ENCODE results near the gene RALGAPA2. TPM values are rescaled to one million over a fixed set of nuclear protein-coding genes. Genes with fewer than 3 reads are reported as not detected.

Gene RALGAPA2
- total and polyA plus RNA-seq, 2 donors (not counting 1 experiment from before 2014, with no cell fraction given), result 1.2 to 7.6 TPM

DNA sequence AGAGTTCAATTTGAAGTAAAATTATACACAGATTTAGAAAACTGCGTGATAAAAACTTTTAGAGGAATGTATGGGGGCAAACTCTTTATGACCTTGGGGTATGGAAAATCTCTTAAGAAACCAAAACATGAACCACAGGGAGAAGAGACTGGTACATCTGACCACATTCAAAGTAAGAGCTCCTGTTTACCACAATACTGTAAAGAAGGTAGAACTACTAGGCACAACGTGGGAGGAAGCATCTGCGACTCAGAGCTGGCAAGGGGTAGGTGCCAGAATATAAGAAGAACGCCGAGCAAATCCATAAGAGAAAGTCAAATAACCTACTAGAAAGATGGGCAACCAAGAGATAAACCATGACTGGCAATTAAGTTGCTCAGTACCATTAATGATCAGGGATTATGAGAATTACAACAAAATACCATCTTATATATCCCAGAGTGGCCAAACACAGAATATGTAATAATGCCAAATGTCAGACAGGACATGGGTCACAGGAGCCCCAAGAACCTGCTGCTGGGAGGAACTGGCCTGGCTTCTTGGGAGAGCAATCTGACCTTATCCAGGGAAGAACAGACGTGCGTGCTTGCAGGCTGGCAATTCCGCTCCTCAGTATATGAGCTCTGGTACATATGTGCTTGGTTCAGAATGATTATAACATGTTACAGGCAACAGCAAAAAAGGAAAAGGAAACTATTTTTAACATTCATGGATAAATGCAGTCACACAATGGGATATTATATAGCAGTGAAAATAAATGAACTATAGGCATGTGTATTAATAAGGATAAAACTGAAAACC lies 294.4 kb downstream of the RALGAPA2 start:
- H3K4me2 ChIP-seq (ENCODE audit: extremely low read depth, insufficient read depth, low read length), result no peak overlapping the region
- no peaks in the 10 kb centered on the region for H3K9me3 ChIP-seq (ENCODE audit: control insufficient read depth, insufficient read depth, low read depth, low read length)
- H3K79me2 ChIP-seq (ENCODE audit: control insufficient read depth, insufficient read depth, low read length), result no peaks in the 10 kb centered on the region

DNA sequence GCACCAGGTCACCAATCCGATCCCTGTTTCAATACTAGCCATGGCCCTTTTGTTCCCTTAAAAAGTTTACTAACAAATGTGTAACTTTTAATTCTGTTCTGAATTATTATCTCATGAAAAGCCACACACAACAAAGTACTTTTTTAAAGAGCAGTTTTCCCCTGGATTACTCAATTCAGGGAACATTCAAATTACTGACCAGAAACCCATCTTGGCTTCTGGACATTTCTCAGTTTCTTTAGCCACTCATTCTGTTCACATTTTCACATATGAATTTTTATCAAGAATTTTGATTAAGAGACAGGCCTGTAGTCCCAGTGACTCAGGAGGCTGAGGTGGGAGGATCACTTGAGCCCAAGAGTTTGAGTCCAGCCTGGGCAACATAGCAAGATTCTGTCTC lies 297.1 kb downstream of the RALGAPA2 start:
- Histone ChIP-seq H4K20me1 (ENCODE audit: control insufficient read depth, extremely low read depth, insufficient read depth, low read length) (no peaks in the 10 kb centered on the region), H3K79me2 (ENCODE audit: control insufficient read depth, insufficient read depth, low read length) (no peaks in the 10 kb centered on the region), H3K27ac (ENCODE audit: insufficient read depth, low read length) (no peak overlapping the region), H3K4me2 (ENCODE audit: extremely low read depth, insufficient read depth, low read length) (no peak overlapping the region), H3K36me3 (ENCODE audit: control insufficient read depth, insufficient read depth, low read length) (no peaks in the 10 kb centered on the region), H3K4me1 (ENCODE audit: control insufficient read depth, extremely low read depth, insufficient read depth, low read length) (no peaks in the 10 kb centered on the region), H3K4me3 (replicated peaks in 1 of 4; ENCODE audit: control extremely low read depth in 1 of 4, insufficient read depth in 1 of 4, low read depth in 3 of 4, low read length in 4 of 4) (no peak overlapping the region), H3K27me3 (ENCODE audit: control insufficient read depth, insufficient read depth, low read length) (no peaks in the 10 kb centered on the region), H3K9ac (ENCODE audit: insufficient read depth, low read length) (no peak overlapping the region), H2AFZ (ENCODE audit: low read length) (no peak overlapping the region), H3K9me3 (ENCODE audit: control insufficient read depth, insufficient read depth, low read depth, low read length) (no peaks in the 10 kb centered on the region)
- TF ChIP-seq EZH2 (IDR thresholded peaks at IDR 0.05; ENCODE audit: low read length, missing control alignments), result no peak
- TF ChIP-seq, protein P1, sequence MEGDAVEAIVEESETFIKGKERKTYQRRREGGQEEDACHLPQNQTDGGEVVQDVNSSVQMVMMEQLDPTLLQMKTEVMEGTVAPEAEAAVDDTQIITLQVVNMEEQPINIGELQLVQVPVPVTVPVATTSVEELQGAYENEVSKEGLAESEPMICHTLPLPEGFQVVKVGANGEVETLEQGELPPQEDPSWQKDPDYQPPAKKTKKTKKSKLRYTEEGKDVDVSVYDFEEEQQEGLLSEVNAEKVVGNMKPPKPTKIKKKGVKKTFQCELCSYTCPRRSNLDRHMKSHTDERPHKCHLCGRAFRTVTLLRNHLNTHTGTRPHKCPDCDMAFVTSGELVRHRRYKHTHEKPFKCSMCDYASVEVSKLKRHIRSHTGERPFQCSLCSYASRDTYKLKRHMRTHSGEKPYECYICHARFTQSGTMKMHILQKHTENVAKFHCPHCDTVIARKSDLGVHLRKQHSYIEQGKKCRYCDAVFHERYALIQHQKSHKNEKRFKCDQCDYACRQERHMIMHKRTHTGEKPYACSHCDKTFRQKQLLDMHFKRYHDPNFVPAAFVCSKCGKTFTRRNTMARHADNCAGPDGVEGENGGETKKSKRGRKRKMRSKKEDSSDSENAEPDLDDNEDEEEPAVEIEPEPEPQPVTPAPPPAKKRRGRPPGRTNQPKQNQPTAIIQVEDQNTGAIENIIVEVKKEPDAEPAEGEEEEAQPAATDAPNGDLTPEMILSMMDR (conservative IDR thresholded peaks at IDR 0.05 in 1 of 2, IDR thresholded peaks at IDR 0.05 in 1 of 2; ENCODE audit: low read depth in 1 of 2, low read length in 2 of 2), result no peak
- DNase-seq (ENCODE audit: low read depth in 2 of 2), result no peak

More for the DNA sequence above, 294.4 kb downstream of the RALGAPA2 start:
- Histone ChIP-seq H2AFZ (ENCODE audit: low read length) (no peak overlapping the region), H3K4me1 (ENCODE audit: control insufficient read depth, extremely low read depth, insufficient read depth, low read length) (no peaks in the 10 kb centered on the region), H4K20me1 (ENCODE audit: control insufficient read depth, extremely low read depth, insufficient read depth, low read length) (no peaks in the 10 kb centered on the region), H3K27ac (ENCODE audit: insufficient read depth, low read length) (no peak overlapping the region), H3K9ac (ENCODE audit: insufficient read depth, low read length) (no peak overlapping the region), H3K4me3 (replicated peaks in 1 of 4; ENCODE audit: control extremely low read depth in 1 of 4, insufficient read depth in 1 of 4, low read depth in 3 of 4, low read length in 4 of 4) (no peak overlapping the region), H3K27me3 (ENCODE audit: control insufficient read depth, insufficient read depth, low read length) (no peaks in the 10 kb centered on the region), H3K36me3 (ENCODE audit: control insufficient read depth, insufficient read depth, low read length) (no peaks in the 10 kb centered on the region)
- no peak for DNase-seq (ENCODE audit: low read depth in 2 of 2)
- TF ChIP-seq, protein P1 (conservative IDR thresholded peaks at IDR 0.05 in 1 of 2, IDR thresholded peaks at IDR 0.05 in 1 of 2; ENCODE audit: low read depth in 1 of 2, low read length in 2 of 2), result no peak
- no peak for TF ChIP-seq EZH2 (IDR thresholded peaks at IDR 0.05; ENCODE audit: low read length, missing control alignments)

DNA sequence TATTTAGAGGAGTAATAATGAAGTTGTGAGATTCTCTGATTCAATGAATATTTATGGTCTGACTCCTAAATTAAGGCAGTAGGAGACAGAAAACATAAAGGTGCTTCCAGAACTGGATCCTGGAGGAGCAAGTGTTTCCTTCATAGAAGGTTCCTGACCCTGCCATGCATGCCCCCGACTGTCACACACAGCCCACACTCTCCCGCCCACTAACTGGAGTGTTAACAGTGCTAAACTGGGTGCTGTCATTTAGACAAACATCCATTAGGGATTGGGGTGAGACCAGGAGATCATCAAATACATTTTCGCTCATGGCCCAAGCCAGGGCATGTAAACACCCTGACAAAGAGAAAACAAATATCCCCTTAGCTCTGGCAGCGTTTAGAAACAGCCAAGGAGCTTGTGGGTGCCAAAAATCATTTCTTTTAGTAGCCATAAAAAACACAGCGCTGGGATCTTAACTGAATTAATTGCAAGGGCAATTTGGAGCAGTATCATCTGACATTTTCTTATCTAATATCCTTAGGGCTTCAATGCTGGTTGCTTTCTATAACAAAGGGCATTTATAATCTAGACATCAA lies 297.7 kb downstream of the RALGAPA2 start:
- DNase-seq (ENCODE audit: low read depth in 2 of 2), result no peak
- no peaks in the 10 kb centered on the region for H3K79me2 ChIP-seq (ENCODE audit: control insufficient read depth, insufficient read depth, low read length)
- H3K9ac ChIP-seq (ENCODE audit: insufficient read depth, low read length), result no peak overlapping the region
- no peaks in the 10 kb centered on the region for H3K36me3 ChIP-seq (ENCODE audit: control insufficient read depth, insufficient read depth, low read length)
- no peaks in the 10 kb centered on the region for H3K4me1 ChIP-seq (ENCODE audit: control insufficient read depth, extremely low read depth, insufficient read depth, low read length)
- no peak overlapping the region for H3K4me2 ChIP-seq (ENCODE audit: extremely low read depth, insufficient read depth, low read length)
- no peak overlapping the region for H3K27ac ChIP-seq (ENCODE audit: insufficient read depth, low read length)
- TF ChIP-seq EZH2 (IDR thresholded peaks at IDR 0.05; ENCODE audit: low read length, missing control alignments), result no peak
- TF ChIP-seq, protein P1 (conservative IDR thresholded peaks at IDR 0.05 in 1 of 2, IDR thresholded peaks at IDR 0.05 in 1 of 2; ENCODE audit: low read depth in 1 of 2, low read length in 2 of 2), result no peak
- H3K27me3 ChIP-seq (ENCODE audit: control insufficient read depth, insufficient read depth, low read length), result no peaks in the 10 kb centered on the region
- no peaks in the 10 kb centered on the region for H4K20me1 ChIP-seq (ENCODE audit: control insufficient read depth, extremely low read depth, insufficient read depth, low read length)
- H3K9me3 ChIP-seq (ENCODE audit: control insufficient read depth, insufficient read depth, low read depth, low read length), result no peaks in the 10 kb centered on the region
- no peak overlapping the region for H2AFZ ChIP-seq (ENCODE audit: low read length)
- H3K4me3 ChIP-seq (replicated peaks in 1 of 4; ENCODE audit: control extremely low read depth in 1 of 4, insufficient read depth in 1 of 4, low read depth in 3 of 4, low read length in 4 of 4), result no peak overlapping the region
